ENCODE results near the gene HUS1. TPM values are rescaled to one million over a fixed set of nuclear protein-coding genes. Genes with fewer than 3 reads are reported as not detected.

The HUS1 gene
- total and polyA plus RNA-seq, 2 of the 4 experiments (the other 2 are of a cell fraction) = 16.2 to 18.3 TPM

DNA sequence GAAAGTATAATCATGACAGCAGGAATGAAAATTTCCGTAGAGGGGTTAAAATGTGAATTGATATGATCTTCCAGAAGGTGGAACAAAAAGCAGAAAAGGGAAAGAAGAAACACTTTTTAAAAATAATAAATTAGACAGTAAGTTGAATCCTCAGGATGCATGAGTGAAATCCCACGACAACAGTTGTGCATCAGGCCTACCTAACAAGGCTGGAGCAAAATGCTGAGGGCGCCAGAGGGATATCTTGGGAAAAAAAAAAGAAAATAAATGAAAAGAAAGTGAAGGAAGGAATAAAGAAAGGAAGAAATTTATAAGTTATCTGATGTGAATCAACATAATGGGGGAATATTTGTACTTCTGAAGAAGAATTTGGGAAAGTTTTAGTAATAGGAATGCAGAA is 13.0 kb upstream of the HUS1 start:
- Histone ChIP-seq H3K27ac (ENCODE audit: insufficient read depth, low read length) (no peak overlapping the region), H4K8ac (ENCODE audit: low read depth in 2 of 2, low read length in 2 of 2) (peak overlapping the region; percentile 72 to 89; a peak in 3 of 4 replicates), H2AK9ac (replicated peaks; ENCODE audit: low read depth, low read length, poor library complexity) (no peak overlapping the region), H4K5ac (ENCODE audit: low read depth, low read length) (no peak overlapping the region), H3K9me1 (ENCODE audit: insufficient read depth, low read length) (no peaks in the 10 kb centered on the region), H3K14ac (replicated peaks; ENCODE audit: low read depth, low read length) (no peak overlapping the region), H3K18ac (ENCODE audit: low read depth, low read length) (no peak overlapping the region), H2AFZ (replicated peaks; ENCODE audit: low read length, poor library complexity) (no peak overlapping the region), H2BK20ac (ENCODE audit: low read depth, low read length) (no peak overlapping the region), H3K79me1 (ENCODE audit: low read depth in 1 of 2, low read length in 2 of 2) (no peaks in the 10 kb centered on the region), H2AK5ac (ENCODE audit: low read depth, low read length) (no peak overlapping the region), H3K4me2 (ENCODE audit: low read depth, low read length) (no peak overlapping the region), H2BK15ac (ENCODE audit: low read depth, low read length) (no peak overlapping the region), H3K36me3 (ENCODE audit: control insufficient read depth, insufficient read depth, low read length) (no peaks in the 10 kb centered on the region), H3K56ac (ENCODE audit: extremely low read depth, insufficient read depth, low read length) (no peak overlapping the region), H3K4me1 (ENCODE audit: control insufficient read depth, insufficient read depth, low read length) (no peaks in the 10 kb centered on the region; the same call in 1 of the 2 replicates), H3K4me3 (ENCODE audit: insufficient read depth, low read depth, low read length) (no peak overlapping the region), H2BK5ac (ENCODE audit: low read depth, low read length, poor library complexity, severe bottlenecking) (no peak overlapping the region), H4K91ac (ENCODE audit: insufficient read depth, low read depth, low read length) (no peak overlapping the region), H3K23ac (ENCODE audit: low read depth, low read length) (no peak overlapping the region), H2BK120ac (ENCODE audit: low read depth, low read length) (no peak overlapping the region), H3K9ac (ENCODE audit: low read depth, low read length) (no peak overlapping the region), H3K9me3 (ENCODE audit: control insufficient read depth, insufficient read depth, low read length) (no peaks in the 10 kb centered on the region), H3K4ac (ENCODE audit: low read depth, low read length) (no peak overlapping the region), H4K20me1 (ENCODE audit: insufficient read depth, low read length) (no peaks in the 10 kb centered on the region), H3K27me3 (ENCODE audit: control insufficient read depth, insufficient read depth, low read length) (no peaks in the 10 kb centered on the region)
- in situ Hi-C loops (cut with MboI; ENCODE audit: low sequenced_read_pairs) = no loop called here
- intact Hi-C loops (cut with micrococcal nuclease) = loop anchor here (5.0 kb wide), 1 partner anchor 95 kb away; the partner anchor contains the start of gene UPP1
- WGBS, 2 experiments (ENCODE audit: extremely low coverage in 2 of 2, insufficient read length in 1 of 2) = no CpG with 5 or more reads among the region's 3 CpGs
- POLR2A ChIA-PET (ENCODE audit: unreplicated experiment) = no interaction called here
- BruUV-seq (replicated peaks) = no TSS peak
- TF ChIP-seq POLR2A (IDR thresholded peaks at IDR 0.05; ENCODE audit: low read depth, low read length) = no peak
- no peak for TF ChIP-seq RCOR1 (IDR thresholded peaks at IDR 0.05; ENCODE audit: insufficient replicate concordance, low read length)
- no peak for TF ChIP-seq CTCF (conservative IDR thresholded peaks at IDR 0.05; ENCODE audit: low read depth, low read length)
- no peak for TF ChIP-seq RFX5 (IDR thresholded peaks at IDR 0.05; ENCODE audit: low read depth, low read length)
- TF ChIP-seq SMC3 (IDR thresholded peaks at IDR 0.05; ENCODE audit: low read depth, low read length) = no peak
- no peak for TF ChIP-seq CHD1 (IDR thresholded peaks at IDR 0.05; ENCODE audit: low read depth, low read length)
- TF ChIP-seq MAZ (IDR thresholded peaks at IDR 0.05; ENCODE audit: borderline replicate concordance, low read depth, low read length) = no peak
- no peak for TF ChIP-seq RAD21 (IDR thresholded peaks at IDR 0.05; ENCODE audit: low read length)
- DNase-seq = no peak
- dilution Hi-C loops (cut with HindIII; ENCODE audit: low sequenced_read_pairs, unreplicated experiment) = loop anchor here (25.0 kb wide), 1 partner anchor 120 kb away; no protein-coding TSS in a partner anchor
- ATAC-seq (ENCODE audit: low read depth) = no peak
- CTCF ChIA-PET = interaction anchor here (0.5 to 2.3 kb wide), 11 partner anchors 10 to 483 kb away, joined by 3 to 20 read pairs (median 5); partner anchors contain the start of gene PKD1L1
